ENCODE results near the gene TRPM8. TPM values are rescaled to one million over a fixed set of nuclear protein-coding genes. Genes with fewer than 3 reads are reported as not detected.
"Not testable (repeated sequence)": the region's sequence is repeated elsewhere in the genome, so short reads cannot be mapped to it uniquely, and the experiment has no call there.

TRPM8 gene
- total and polyA plus RNA-seq, 7 donors: not detected

- no peak for DNase-seq
- no peak overlapping the region for H3K27ac ChIP-seq
- no peaks in the 10 kb centered on the region for H3K9me3 ChIP-seq
- 31 to 47% (median 35%) methylated on average over 2 of the region's 2 CpGs for WGBS, 3 donors
- intact Hi-C loops (cut with DNase I): no loop called here
- peaks cover 0 to 1% (median 0%) of the 10 kb centered on the region in 3 donors for H3K27me3 ChIP-seq (ENCODE audit: insufficient read depth in 3 of 3, low read length in 2 of 3)
- no peak overlapping the region for H3K4me3 ChIP-seq
- no peaks in the 10 kb centered on the region for H3K36me3 ChIP-seq (ENCODE audit: insufficient read depth in 1 of 2, low read depth in 1 of 2)
- H3K4me1 ChIP-seq: no peaks in the 10 kb centered on the region
- no peak for ATAC-seq
- no peak for TF ChIP-seq CTCF (IDR thresholded peaks at IDR 0.05)
Measured at GRCh38 chr2:233892793-233893192, 24.4 kb upstream of the TRPM8 start.

GRCh38 chr2:233896253-233896652, 20.9 kb upstream of the TRPM8 start:
- intact Hi-C loops (cut with DNase I): not testable (repeated sequence)
- WGBS, 3 donors: 68 to 76% (median 69%) methylated on average over 2 of the region's 2 CpGs

GRCh38 chr2:233901367-233901766, 15.8 kb upstream of the TRPM8 start:
- Histone ChIP-seq H3K27me3 (ENCODE audit: insufficient read depth in 3 of 3, low read length in 2 of 3) (no peaks in the 10 kb centered on the region), H3K4me3 (no peak overlapping the region), H3K9me3 (no peaks in the 10 kb centered on the region), H3K36me3 (ENCODE audit: insufficient read depth in 1 of 2, low read depth in 1 of 2) (no peaks in the 10 kb centered on the region), H3K27ac (no peak overlapping the region), H3K4me1 (no peaks in the 10 kb centered on the region)
- no peak for ATAC-seq
- WGBS, 3 donors: 57 to 61% (median 59%) methylated on average over 4 of the region's 4 CpGs
- TF ChIP-seq CTCF (IDR thresholded peaks at IDR 0.05): no peak
- no peak for DNase-seq
- intact Hi-C loops (cut with DNase I): no loop called here

More at GRCh38 chr2:233896253-233896652, 20.9 kb upstream of the TRPM8 start:
- DNase-seq; H3K27me3 ChIP-seq (ENCODE audit: insufficient read depth in 3 of 3, low read length in 2 of 3); ATAC-seq; H3K27ac ChIP-seq; H3K9me3 ChIP-seq; H3K36me3 ChIP-seq (ENCODE audit: insufficient read depth in 1 of 2, low read depth in 1 of 2); H3K4me1 ChIP-seq; H3K4me3 ChIP-seq: not testable (repeated sequence)

GRCh38 chr2:233901884-233902283, 15.3 kb upstream of the TRPM8 start:
- Histone ChIP-seq H3K9me3 (no peaks in the 10 kb centered on the region), H3K4me1 (no peaks in the 10 kb centered on the region), H3K4me3 (no peak overlapping the region), H3K27ac (no peak overlapping the region), H3K27me3 (ENCODE audit: insufficient read depth in 3 of 3, low read length in 2 of 3) (no peaks in the 10 kb centered on the region), H3K36me3 (ENCODE audit: insufficient read depth in 1 of 2, low read depth in 1 of 2) (no peaks in the 10 kb centered on the region)
- ATAC-seq: no peak
- 83 to 88% (median 87%) methylated on average over 4 of the region's 4 CpGs for WGBS, 3 donors
- no peak for DNase-seq
- intact Hi-C loops (cut with DNase I): no loop called here
- TF ChIP-seq CTCF (IDR thresholded peaks at IDR 0.05): no peak

- Histone ChIP-seq H3K4me1 (no peaks in the 10 kb centered on the region), H3K27ac (no peak overlapping the region), H3K36me3 (ENCODE audit: insufficient read depth in 1 of 2, low read depth in 1 of 2) (no peaks in the 10 kb centered on the region), H3K4me3 (no peak overlapping the region), H3K27me3 (ENCODE audit: insufficient read depth in 3 of 3, low read length in 2 of 3) (no peaks in the 10 kb centered on the region), H3K9me3 (no peaks in the 10 kb centered on the region)
- WGBS, 3 donors: 88 to 93% (median 91%) methylated on average over 4 of the region's 4 CpGs
- DNase-seq (no peak), ATAC-seq (no peak)
- no peak for TF ChIP-seq CTCF (IDR thresholded peaks at IDR 0.05)
- intact Hi-C loops (cut with DNase I): no loop called here
Measured at GRCh38 chr2:233905945-233906344, 11.2 kb upstream of the TRPM8 start.

All from psoas muscle (tissue), 8 donors.